WTC11 (cell line): ENCODE data around the gene SYT17. TPM values are rescaled to one million over a fixed set of nuclear protein-coding genes. Genes with fewer than 3 reads are reported as not detected.

Source experiments
- ATAC-seq: fragments of 200-7000 bp; cut with Tn5 transposase; 2 replicates; pipeline ENCODE4 v1.10.0; 2021; ENCODE audit warnings: mild to moderate bottlenecking, moderate library complexity
- CTCF ChIA-PET: fragments of 300-600 bp; sonication (Branson Sonifier 250); formaldehyde crosslinking; loops from one replicate; lab custom pipeline; 2021; ENCODE audit warnings: antibody characterized with exemption; lab: Charles Lee
- POLR2A ChIA-PET: fragments of 350-600 bp; sonication (Branson Sonifier 250); formaldehyde crosslinking; loops from one replicate; lab custom pipeline; 2021; ENCODE audit warnings: antibody characterized with exemption; lab: Charles Lee
- DNase-seq: peaks from one replicate; pipeline ENCODE4 v3.0.0; 2021; ENCODE audit warnings: low spot score
- H3K27ac Mint-ChIP-seq: 2 replicates; pipeline ENCODE4 v1.8.0; 2021; ENCODE audit warnings: mixed read lengths
- H3K27me3 Mint-ChIP-seq: 2 replicates; pipeline ENCODE4 v1.8.0; 2021; ENCODE audit warnings: low read depth, mild to moderate bottlenecking, moderate library complexity, mixed read lengths
- H3K36me3 Mint-ChIP-seq: 2 replicates; pipeline ENCODE4 v1.8.0; 2021; ENCODE audit warnings: mixed read lengths
- H3K4me1 Mint-ChIP-seq: 2 replicates; pipeline ENCODE4 v1.8.0; 2022; ENCODE audit warnings: mixed read lengths
- H3K4me3 Mint-ChIP-seq: 2 replicates; pipeline ENCODE4 v1.8.0; 2021; ENCODE audit warnings: mild to moderate bottlenecking, moderate library complexity, mixed read lengths
- H3K9me3 Mint-ChIP-seq: 2 replicates; pipeline ENCODE4 v1.8.0; 2021; ENCODE audit warnings: mixed read lengths
- ELF4 ChIP-seq: sonication (generic); formaldehyde crosslinking; IDR thresholded peaks from 2 replicates; pipeline ENCODE4 v1.8.1; 2022; ENCODE audit warnings: low read depth, mild to moderate bottlenecking, moderate library complexity, missing genetic modification reagents
- ESRRA ChIP-seq: sonication (generic); formaldehyde crosslinking; IDR thresholded peaks from 2 replicates; pipeline ENCODE4 v1.8.1; 2022; ENCODE audit warnings: mild to moderate bottlenecking, missing genetic modification reagents, borderline replicate concordance
- GRHL2 ChIP-seq: fragments of 250-450 bp; sonication (Bioruptor Pico); IDR thresholded peaks from 2 replicates; pipeline ENCODE4 v1.8.0; 2022; ENCODE audit warnings: mild to moderate bottlenecking, moderate library complexity; ENCODE audit not compliant: insufficient replicate concordance, severe bottlenecking
- JAZF1 ChIP-seq: fragments of 250-450 bp; sonication (Bioruptor Pico); IDR thresholded peaks from 2 replicates; pipeline ENCODE4 v1.9.0; 2021; ENCODE audit warnings: moderate library complexity, mild to moderate bottlenecking, inconsistent platforms
- MXD4 ChIP-seq: fragments of 250-450 bp; sonication (Bioruptor Pico); IDR thresholded peaks from 2 replicates; pipeline ENCODE4 v1.8.0; 2021; ENCODE audit warnings: mild to moderate bottlenecking, moderate library complexity, borderline replicate concordance
- NFE2L1 ChIP-seq: sonication (generic); formaldehyde crosslinking; IDR thresholded peaks from 2 replicates; pipeline ENCODE4 v1.8.1; 2023; ENCODE audit warnings: missing genetic modification reagents
- OVOL2 ChIP-seq: fragments of 250-450 bp; sonication (Bioruptor Pico); IDR thresholded peaks from 2 replicates; pipeline ENCODE4 v1.9.0; 2021; ENCODE audit warnings: mild to moderate bottlenecking, borderline replicate concordance
- RELA ChIP-seq: sonication (generic); formaldehyde crosslinking; IDR thresholded peaks from 2 replicates; pipeline ENCODE4 v1.8.1; 2022; ENCODE audit warnings: missing genetic modification reagents, mild to moderate bottlenecking, borderline replicate concordance
- SMAD3 ChIP-seq: sonication (generic); formaldehyde crosslinking; IDR thresholded peaks from 2 replicates; pipeline ENCODE4 v1.8.0; 2022; ENCODE audit warnings: missing genetic modification reagents, mild to moderate bottlenecking, borderline replicate concordance
- SMAD4 ChIP-seq: sonication (generic); formaldehyde crosslinking; IDR thresholded peaks from 2 replicates; pipeline ENCODE4 v1.8.0; 2022; ENCODE audit warnings: mild to moderate bottlenecking, missing genetic modification reagents
- SP1 ChIP-seq: sonication (generic); formaldehyde crosslinking; conservative IDR thresholded peaks from 2 replicates; pipeline ENCODE4 v1.8.1; 2022; ENCODE audit warnings: missing genetic modification reagents
- TCF7 ChIP-seq: sonication (generic); formaldehyde crosslinking; IDR thresholded peaks from 2 replicates; pipeline ENCODE4 v1.8.0; 2022; ENCODE audit warnings: mild to moderate bottlenecking, low read depth, missing genetic modification reagents, moderate library complexity
- ZNF138 ChIP-seq: sonication (generic); formaldehyde crosslinking; conservative IDR thresholded peaks from 2 replicates; pipeline ENCODE4 v1.8.1; 2022; ENCODE audit warnings: mild to moderate bottlenecking, moderate library complexity, missing genetic modification reagents
- ZNF232 ChIP-seq: sonication (generic); formaldehyde crosslinking; IDR thresholded peaks from 2 replicates; pipeline ENCODE4 v1.8.0; 2022; ENCODE audit warnings: mild to moderate bottlenecking, missing genetic modification reagents
- ZNF416 ChIP-seq: fragments of 250-450 bp; sonication (Bioruptor Pico); IDR thresholded peaks from 2 replicates; pipeline ENCODE4 v1.9.0; 2021; ENCODE audit warnings: mild to moderate bottlenecking, inconsistent platforms
- ZNF671 ChIP-seq: fragments of 250-450 bp; sonication (Bioruptor Pico); IDR thresholded peaks from 2 replicates; pipeline ENCODE4 v1.8.0; 2021; ENCODE audit warnings: mild to moderate bottlenecking
- total RNA-seq: library from RNA; stranded (reverse); gene quantifications from 3 replicates; pipeline ENCODE4 v1.2.3, GENCODE V29; 2021
- TF ChIP-seq, protein P1 (sequence below): fragments of 250-450 bp; sonication (Bioruptor Pico); IDR thresholded peaks from 2 replicates; pipeline ENCODE4 v1.8.0; 2021; ENCODE audit warnings: mild to moderate bottlenecking
- TF ChIP-seq, protein P2 (sequence below): fragments of 250-450 bp; sonication (Bioruptor Pico); IDR thresholded peaks from 2 replicates; pipeline ENCODE4 v1.9.0; 2021; ENCODE audit warnings: mild to moderate bottlenecking
- TF ChIP-seq, protein P3 (sequence below): sonication (generic); formaldehyde crosslinking; IDR thresholded peaks from 2 replicates; pipeline ENCODE4 v1.8.1; 2023; ENCODE audit warnings: mild to moderate bottlenecking, missing genetic modification reagents, moderate library complexity
- TF ChIP-seq, protein P4 (sequence below): sonication (generic); formaldehyde crosslinking; IDR thresholded peaks from 2 replicates; pipeline ENCODE4 v1.8.1; 2022; ENCODE audit warnings: low read depth, missing genetic modification reagents, borderline replicate concordance
- TF ChIP-seq, protein P5 (sequence below): sonication (generic); formaldehyde crosslinking; IDR thresholded peaks from 2 replicates; pipeline ENCODE4 v1.8.1; 2022; ENCODE audit warnings: mild to moderate bottlenecking, moderate library complexity, missing genetic modification reagents
- TF ChIP-seq, protein P6 (sequence below): sonication (generic); formaldehyde crosslinking; IDR thresholded peaks from 2 replicates; pipeline ENCODE4 v1.8.0; 2022; ENCODE audit warnings: mild to moderate bottlenecking, missing genetic modification reagents

The SYT17 gene
- total RNA-seq, 1 experiment from 2014 or later, result 5.5 TPM

DNA sequence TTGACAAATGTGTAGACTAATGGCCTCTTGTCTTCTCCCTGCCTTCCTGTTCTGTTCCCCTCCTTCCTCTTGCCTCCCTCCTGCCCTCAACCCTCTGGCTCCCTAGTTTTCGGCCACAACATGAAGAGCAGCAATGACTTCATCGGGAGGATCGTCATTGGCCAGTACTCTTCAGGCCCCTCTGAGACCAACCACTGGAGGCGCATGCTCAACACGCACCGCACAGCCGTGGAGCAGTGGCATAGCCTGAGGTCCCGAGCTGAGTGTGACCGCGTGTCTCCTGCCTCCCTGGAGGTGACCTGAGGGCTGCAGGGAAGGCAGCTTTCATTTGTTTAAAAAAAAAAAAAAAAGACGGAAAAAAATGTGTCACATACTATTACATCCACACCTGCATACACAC is 98.7 kb downstream of the SYT17 start (continued):
- TF ChIP-seq GRHL2, result no peak
- no peak for TF ChIP-seq NFE2L1 (CRISPR knock-in tag)

DNA sequence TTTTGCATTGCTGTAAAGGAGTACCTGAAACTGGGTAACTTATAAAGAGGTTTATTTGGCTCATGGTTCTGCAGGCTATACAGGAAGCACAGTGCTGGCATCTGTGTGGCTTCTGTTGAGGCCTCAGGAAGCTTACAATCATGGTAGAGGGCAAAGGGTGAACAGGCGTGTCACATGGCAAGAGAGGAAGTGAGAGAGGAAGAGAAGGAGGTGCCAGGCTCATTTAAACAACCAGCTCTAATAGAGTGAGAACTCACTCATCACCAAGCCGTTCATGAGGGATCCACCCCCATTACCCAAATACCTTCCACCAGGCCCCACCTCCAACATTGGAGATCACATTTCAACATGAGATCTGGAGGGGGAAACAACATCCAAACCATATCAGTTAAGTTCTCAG is 101.1 kb downstream of the SYT17 start:
- no peak for ATAC-seq
- TF ChIP-seq ELF4, result no peak
- TF ChIP-seq, all 79 proteins: peak for 0
- POLR2A ChIA-PET, result no interaction called here
- Mint-ChIP-seq H3K4me1 (no peaks in the 10 kb centered on the region), H3K9me3 (peaks cover 21% of the 10 kb centered on the region), H3K27me3 (no peaks in the 10 kb centered on the region; the same call in 1 of the 2 replicates), H3K27ac (no peak overlapping the region), H3K4me3 (no peak overlapping the region), H3K36me3 (peaks cover 10% of the 10 kb centered on the region)
- CTCF ChIA-PET, result no interaction called here
- DNase-seq, result no peak

DNA sequence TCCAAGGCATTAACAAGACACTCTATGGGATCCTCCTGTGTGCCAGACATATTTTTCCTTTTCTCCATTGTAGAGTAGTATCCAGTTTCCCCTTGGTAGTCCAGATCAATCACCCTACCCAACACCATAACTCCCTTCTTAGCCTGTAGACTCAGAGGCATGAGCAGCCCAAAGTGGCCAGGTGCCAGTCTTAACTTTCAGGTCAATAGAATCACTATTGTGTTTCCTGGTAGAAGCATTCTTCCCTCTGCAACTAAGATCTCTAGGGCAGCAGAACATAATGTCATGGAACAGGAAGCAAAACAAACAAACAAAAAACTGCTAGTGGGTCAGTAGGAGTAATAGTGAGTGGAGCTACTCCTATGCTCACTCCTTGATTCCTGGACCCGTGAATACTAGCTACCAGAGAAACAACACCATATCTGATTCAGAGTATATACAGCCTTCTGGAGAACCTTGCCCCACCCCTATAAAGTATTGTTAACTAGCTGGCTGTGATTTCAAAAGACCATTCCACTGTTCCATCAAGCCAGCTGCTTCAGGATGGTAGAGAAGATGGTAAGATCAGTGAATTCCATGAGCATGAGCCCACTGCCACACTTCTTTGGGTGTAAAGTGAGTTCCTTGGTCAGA is 106.2 kb downstream of the SYT17 start:
- POLR2A ChIA-PET, result no interaction called here
- peaks cover under 1% of the 10 kb centered on the region; the same call in 1 of the 2 replicates for H3K36me3 Mint-ChIP-seq
- DNase-seq (no peak), ATAC-seq (no peak)
- peaks cover 12% of the 10 kb centered on the region for H3K9me3 Mint-ChIP-seq
- no peak overlapping the region for H3K4me3 Mint-ChIP-seq
- H3K27me3 Mint-ChIP-seq, result no peaks in the 10 kb centered on the region
- peaks cover 8% of the 10 kb centered on the region for H3K4me1 Mint-ChIP-seq
- H3K27ac Mint-ChIP-seq, result no peak overlapping the region
- TF ChIP-seq, protein P1, sequence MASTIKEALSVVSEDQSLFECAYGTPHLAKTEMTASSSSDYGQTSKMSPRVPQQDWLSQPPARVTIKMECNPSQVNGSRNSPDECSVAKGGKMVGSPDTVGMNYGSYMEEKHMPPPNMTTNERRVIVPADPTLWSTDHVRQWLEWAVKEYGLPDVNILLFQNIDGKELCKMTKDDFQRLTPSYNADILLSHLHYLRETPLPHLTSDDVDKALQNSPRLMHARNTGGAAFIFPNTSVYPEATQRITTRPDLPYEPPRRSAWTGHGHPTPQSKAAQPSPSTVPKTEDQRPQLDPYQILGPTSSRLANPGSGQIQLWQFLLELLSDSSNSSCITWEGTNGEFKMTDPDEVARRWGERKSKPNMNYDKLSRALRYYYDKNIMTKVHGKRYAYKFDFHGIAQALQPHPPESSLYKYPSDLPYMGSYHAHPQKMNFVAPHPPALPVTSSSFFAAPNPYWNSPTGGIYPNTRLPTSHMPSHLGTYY (CRISPR knock-in tag), result no peak
- TF ChIP-seq RELA (CRISPR knock-in tag) (no peak), NFE2L1 (CRISPR knock-in tag) (no peak), ZNF138 (CRISPR knock-in tag) (no peak), ZNF232 (CRISPR knock-in tag) (no peak), ZNF416 (CRISPR knock-in tag) (no peak), TCF7 (no peak), MXD4 (CRISPR knock-in tag) (no peak)
- TF ChIP-seq, protein P2, sequence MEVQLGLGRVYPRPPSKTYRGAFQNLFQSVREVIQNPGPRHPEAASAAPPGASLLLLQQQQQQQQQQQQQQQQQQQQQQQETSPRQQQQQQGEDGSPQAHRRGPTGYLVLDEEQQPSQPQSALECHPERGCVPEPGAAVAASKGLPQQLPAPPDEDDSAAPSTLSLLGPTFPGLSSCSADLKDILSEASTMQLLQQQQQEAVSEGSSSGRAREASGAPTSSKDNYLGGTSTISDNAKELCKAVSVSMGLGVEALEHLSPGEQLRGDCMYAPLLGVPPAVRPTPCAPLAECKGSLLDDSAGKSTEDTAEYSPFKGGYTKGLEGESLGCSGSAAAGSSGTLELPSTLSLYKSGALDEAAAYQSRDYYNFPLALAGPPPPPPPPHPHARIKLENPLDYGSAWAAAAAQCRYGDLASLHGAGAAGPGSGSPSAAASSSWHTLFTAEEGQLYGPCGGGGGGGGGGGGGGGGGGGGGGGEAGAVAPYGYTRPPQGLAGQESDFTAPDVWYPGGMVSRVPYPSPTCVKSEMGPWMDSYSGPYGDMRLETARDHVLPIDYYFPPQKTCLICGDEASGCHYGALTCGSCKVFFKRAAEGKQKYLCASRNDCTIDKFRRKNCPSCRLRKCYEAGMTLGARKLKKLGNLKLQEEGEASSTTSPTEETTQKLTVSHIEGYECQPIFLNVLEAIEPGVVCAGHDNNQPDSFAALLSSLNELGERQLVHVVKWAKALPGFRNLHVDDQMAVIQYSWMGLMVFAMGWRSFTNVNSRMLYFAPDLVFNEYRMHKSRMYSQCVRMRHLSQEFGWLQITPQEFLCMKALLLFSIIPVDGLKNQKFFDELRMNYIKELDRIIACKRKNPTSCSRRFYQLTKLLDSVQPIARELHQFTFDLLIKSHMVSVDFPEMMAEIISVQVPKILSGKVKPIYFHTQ (CRISPR knock-in tag), result no peak
- TF ChIP-seq, protein P3, sequence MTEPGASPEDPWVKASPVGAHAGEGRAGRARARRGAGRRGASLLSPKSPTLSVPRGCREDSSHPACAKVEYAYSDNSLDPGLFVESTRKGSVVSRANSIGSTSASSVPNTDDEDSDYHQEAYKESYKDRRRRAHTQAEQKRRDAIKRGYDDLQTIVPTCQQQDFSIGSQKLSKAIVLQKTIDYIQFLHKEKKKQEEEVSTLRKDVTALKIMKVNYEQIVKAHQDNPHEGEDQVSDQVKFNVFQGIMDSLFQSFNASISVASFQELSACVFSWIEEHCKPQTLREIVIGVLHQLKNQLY (CRISPR knock-in tag), result no peak
- TF ChIP-seq, protein P4, sequence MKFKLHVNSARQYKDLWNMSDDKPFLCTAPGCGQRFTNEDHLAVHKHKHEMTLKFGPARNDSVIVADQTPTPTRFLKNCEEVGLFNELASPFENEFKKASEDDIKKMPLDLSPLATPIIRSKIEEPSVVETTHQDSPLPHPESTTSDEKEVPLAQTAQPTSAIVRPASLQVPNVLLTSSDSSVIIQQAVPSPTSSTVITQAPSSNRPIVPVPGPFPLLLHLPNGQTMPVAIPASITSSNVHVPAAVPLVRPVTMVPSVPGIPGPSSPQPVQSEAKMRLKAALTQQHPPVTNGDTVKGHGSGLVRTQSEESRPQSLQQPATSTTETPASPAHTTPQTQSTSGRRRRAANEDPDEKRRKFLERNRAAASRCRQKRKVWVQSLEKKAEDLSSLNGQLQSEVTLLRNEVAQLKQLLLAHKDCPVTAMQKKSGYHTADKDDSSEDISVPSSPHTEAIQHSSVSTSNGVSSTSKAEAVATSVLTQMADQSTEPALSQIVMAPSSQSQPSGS (CRISPR knock-in tag), result no peak
- CTCF ChIA-PET, result no interaction called here

DNA sequence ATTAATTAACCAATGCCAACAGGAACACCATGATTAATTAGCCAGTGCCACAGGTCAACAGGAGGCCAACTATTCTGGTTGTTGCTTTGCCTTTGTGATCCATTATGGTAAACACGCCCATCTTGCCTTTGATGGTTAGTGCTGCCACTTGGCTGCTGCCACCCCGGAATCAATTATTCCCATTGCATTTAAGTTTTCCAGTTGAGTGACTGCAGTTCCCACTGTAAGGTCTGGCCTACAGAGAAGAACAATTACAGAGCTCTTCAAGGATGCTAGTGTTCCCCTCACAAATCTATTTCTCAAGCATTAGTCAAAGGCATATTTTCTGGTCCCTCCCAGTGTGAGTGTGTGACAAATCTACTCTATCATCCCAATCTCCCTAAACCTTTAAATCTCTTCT is 110.4 kb downstream of the SYT17 start:
- CTCF ChIA-PET, result no interaction called here
- TF ChIP-seq ZNF671, result no peak
- TF ChIP-seq, protein P5, sequence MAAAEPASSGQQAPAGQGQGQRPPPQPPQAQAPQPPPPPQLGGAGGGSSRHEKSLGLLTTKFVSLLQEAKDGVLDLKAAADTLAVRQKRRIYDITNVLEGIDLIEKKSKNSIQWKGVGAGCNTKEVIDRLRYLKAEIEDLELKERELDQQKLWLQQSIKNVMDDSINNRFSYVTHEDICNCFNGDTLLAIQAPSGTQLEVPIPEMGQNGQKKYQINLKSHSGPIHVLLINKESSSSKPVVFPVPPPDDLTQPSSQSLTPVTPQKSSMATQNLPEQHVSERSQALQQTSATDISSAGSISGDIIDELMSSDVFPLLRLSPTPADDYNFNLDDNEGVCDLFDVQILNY, result no peak
- TF ChIP-seq OVOL2 (CRISPR knock-in tag), result no peak
- TF ChIP-seq SMAD3 (CRISPR knock-in tag), result no peak
- no peak for TF ChIP-seq ESRRA (CRISPR knock-in tag)
- TF ChIP-seq SMAD4 (CRISPR knock-in tag), result no peak
- TF ChIP-seq, protein P6, sequence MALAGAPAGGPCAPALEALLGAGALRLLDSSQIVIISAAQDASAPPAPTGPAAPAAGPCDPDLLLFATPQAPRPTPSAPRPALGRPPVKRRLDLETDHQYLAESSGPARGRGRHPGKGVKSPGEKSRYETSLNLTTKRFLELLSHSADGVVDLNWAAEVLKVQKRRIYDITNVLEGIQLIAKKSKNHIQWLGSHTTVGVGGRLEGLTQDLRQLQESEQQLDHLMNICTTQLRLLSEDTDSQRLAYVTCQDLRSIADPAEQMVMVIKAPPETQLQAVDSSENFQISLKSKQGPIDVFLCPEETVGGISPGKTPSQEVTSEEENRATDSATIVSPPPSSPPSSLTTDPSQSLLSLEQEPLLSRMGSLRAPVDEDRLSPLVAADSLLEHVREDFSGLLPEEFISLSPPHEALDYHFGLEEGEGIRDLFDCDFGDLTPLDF (CRISPR knock-in tag), result no peak
- no peak for TF ChIP-seq SP1
- TF ChIP-seq JAZF1 (CRISPR knock-in tag), result no peak
- TF ChIP-seq, protein P1 (CRISPR knock-in tag), result no peak

More for the DNA sequence above, 110.4 kb downstream of the SYT17 start:
- ATAC-seq, result no peak
- Mint-ChIP-seq H3K4me3 (no peak overlapping the region), H3K27me3 (no peaks in the 10 kb centered on the region), H3K9me3 (peaks cover 19% of the 10 kb centered on the region), H3K36me3 (no peaks in the 10 kb centered on the region), H3K27ac (no peak overlapping the region), H3K4me1 (peaks cover 12% of the 10 kb centered on the region)
- POLR2A ChIA-PET, result no interaction called here
- no peak for DNase-seq
